Activated CD4-positive, alpha-beta T cell treated with anti-CD3 and anti-CD28 coated beads, Interleukin-2, amount 50 U/mL, for 4 hours (primary cell): ENCODE results near the gene ING1.
A peak's percentile ranks its signal among the peaks of the same experiment; 100 is the strongest.
"Not testable (repeated sequence)": the region's sequence is repeated elsewhere in the genome, so short reads cannot be mapped to it uniquely, and the experiment has no call there.

Experiments used
- DNase-seq, 2 experiments: peaks; one replicate each; pipeline ENCODE4 v3.0.0-alpha.2; 2020

Gene ING1, protein sequence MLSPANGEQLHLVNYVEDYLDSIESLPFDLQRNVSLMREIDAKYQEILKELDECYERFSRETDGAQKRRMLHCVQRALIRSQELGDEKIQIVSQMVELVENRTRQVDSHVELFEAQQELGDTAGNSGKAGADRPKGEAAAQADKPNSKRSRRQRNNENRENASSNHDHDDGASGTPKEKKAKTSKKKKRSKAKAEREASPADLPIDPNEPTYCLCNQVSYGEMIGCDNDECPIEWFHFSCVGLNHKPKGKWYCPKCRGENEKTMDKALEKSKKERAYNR

DNA sequence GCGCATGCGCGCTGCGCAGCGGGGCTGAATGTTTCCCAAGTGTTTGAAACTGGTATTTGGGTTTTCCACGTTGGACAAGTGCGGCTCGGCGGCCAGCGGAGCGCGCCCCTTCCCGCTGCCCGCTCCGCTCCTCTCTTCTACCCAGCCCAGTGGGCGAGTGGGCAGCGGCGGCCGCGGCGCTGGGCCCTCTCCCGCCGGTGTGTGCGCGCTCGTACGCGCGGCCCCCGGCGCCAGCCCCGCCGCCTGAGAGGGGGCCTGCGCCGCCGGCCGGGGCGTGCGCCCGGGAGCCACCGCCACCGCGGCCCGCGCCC is at the start of gene ING1:
TSS of gene ING1 (plus strand) at position 59 of the 311 bp plus-strand sequence. CDS start 450 bp downstream, outside the sequence.
- DNase-seq = no peak

DNA sequence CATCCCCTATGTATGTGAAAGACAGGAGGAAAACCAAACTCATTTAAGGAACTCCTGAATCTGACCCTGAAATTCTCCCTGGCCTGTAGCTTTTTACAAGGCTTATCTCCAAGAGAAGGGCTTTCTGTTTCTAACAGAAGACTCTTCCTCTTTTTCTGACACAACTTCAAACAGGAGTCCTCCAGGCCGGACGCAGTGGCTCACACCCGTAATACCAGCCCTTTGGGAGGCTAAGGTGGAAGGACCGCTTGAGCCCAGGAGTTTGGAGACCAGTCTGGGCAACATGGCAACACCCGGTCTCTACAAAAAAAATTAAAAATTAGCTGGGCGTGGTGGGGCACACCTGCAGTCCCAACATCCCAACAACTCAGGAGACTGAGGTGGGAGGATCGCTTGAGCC is 49.5 kb upstream of the ING1 start:
- no peak for DNase-seq

DNA sequence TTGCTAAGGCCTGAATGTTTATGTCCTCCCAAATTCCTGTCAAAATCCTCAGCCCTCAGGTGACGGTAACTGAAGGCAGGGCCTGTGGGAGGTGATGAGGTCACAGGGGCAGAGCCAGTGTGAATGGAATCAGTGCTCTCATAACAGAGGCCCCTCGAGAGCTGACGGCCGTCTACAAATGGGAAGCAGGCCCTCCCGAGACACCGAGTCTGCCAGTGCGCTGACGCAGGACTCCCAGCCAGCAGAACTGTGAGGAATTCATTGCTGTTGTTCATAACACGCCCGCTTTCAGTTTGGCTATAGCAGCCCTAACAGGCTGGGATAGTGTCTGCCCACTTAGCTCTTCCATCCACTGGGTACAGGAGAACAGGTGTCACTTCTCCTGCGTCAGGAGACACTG is 48.8 kb upstream of the ING1 start:
- no peak for DNase-seq

DNA sequence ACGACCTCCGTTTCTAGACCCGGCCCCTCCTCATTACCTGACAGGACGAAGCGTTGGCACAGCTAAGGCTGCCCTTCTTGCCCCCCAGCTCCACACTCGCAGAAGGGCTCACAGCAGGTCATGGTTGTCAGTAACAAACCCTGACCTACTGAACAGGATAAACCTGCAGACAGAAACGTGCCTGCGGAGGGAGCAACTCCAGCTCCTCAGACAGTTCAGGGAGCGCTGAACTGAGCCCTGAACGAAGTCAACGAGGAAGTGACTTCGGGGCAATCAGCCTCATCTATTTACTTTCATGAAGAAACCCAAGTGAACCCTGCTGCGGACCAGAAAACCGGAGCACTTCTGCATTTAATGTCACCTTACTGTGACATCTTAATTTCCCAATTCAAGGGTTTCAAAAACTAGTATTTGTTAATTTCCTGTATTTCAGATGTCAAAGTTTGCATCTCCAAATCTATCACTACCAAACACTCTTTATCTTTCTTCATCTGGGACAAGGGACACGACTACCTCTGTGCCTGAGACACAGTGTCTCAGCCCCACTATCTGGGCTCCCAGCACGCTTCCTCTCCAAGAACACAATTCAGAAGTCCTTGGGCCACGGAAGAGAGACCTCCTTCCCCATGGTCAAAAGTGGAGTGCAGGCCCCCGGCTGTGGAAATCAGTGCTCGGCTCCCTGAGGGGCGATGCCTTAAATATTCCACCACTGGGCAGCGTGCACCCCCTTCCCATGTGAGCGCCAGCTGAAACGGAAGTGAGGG is 47.8 kb upstream of the ING1 start:
- DNase-seq = no peak

DNA sequence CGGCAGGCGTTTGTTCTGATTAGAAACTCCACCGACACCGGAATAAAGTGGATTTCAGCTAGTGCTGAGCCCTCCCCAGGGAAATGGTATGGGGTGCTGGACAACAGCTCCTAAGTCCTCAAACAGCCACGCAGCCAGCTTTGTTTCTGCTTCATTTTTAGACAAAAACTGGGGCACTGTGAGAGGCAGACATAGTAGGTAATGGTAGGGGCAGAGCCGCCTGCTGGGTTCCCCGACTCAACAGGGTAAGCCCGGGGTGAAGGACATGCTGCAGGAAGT is 47.3 kb upstream of the ING1 start:
- DNase-seq = no peak

DNA sequence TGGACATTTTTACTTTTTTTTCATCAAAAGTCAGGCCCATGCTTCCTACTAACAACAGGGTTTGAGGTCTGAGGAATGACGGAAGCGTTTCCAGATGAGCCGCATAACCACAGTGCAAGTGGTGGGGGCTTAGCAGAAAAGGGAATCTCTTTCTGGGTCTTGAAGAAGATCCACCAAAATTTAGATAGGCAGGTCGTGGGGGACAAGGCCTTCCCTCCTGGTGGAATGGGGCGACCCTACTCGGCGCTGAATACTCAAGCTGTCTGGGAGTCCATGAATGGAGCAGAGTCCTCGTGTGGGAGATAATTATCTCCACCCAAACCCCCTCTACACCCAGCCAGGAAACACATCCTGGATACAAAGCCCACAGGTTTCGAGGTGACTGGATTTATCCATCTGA is 44.5 kb upstream of the ING1 start:
- DNase-seq = no peak

DNA sequence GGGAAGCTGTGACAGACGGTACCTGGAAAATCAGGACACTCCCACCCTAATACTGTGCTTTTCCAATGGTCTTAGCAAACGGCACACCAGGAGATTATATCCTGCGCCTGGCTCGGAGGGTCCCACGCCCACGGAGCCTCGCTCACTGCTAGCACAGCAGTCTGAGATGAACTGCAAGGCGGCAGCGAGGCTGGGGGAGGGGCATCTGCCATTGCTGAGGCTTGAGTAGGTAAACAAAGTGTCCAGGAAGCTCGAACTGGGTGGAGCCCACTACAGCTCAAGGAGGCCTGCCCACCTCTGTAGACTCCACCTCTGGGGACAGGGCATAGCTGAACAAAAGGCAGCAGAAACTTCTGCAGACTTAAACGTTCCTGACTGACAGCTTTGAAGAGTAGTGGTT is 43.7 kb upstream of the ING1 start:
- not testable (repeated sequence) for DNase-seq

DNA sequence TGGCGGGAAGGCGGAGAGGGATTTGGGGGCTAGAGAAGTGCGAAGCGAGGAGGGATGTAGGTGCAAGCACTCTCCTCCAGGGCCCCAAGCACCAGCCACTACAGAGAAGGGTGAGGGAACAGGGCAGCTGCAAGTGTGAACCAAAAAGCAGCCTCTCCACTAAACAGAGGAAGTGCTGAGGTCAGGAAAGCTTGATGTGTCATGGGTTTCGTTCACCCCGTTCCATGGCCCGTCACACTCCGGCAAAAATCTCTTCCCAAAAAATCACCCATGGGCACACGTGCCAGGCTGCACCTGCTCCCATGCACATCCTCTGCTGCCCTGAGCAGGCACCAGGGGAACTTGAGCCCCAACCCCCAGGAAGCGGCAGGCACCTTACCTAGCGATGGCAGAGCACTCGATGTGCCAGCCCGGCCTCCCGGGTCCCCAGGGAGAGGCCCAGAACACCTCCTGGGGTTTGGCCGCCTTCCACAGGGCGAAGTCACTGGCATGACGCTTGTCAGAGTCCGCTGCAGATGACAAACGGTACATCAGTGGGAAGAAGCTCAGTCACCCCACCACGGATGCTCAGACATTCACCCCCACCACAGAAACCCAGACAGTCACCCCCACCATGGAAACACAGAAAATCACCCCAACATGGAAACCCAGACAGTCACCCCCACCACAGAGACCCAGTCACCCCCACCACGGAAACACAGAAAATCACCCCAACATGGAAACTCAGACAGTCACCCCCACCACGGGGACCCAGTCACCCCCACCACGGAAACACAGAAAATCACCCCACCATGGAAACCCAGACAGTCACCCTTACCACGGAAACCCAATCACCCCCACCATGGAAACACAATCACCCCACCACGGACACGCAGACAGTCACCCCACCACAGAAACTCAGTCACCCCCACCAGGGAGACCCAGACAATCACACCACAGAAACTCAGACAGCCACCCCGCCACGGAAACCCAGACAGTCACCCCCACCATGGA is 36.6 kb upstream of the ING1 start:
- peak in 1 of 2 experiments; percentile 9 for DNase-seq

DNA sequence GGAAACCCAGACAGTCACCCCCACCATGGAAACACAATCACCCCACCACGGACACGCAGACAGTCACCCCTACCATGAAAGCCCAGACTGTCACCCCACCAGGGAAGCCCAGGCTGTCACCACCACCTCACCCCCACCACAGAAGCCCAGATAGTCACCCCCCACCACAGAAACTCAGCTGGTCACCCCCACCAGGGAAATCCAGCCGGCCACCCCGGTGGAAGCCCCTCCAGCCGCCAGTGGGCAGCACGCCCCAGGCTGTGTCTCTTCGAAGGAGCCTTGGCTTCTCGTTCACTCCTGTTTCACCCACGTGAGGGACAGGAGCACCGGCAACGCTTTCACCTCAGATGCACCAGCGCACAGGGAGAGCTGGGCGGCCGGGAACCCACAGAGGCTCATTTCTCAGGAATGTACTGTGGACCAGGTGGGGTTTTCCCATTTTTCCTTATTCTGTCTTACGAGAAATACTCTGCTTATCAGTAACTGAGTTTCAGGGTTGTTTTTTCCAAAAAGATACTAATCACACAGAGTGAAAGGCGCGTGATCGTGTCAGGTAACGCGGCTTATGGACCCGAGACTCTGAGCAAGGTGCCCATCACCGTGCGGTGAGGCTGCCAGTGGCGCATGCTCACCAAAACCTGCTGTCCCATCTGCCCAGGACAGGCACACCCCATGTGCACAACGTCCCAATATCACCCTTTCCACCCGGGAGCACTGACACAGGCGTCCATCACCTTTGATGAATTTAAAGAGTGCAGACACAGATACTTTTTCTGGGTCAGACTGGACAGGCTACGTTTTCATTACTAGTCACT is 35.6 kb upstream of the ING1 start:
- no peak for DNase-seq

DNA sequence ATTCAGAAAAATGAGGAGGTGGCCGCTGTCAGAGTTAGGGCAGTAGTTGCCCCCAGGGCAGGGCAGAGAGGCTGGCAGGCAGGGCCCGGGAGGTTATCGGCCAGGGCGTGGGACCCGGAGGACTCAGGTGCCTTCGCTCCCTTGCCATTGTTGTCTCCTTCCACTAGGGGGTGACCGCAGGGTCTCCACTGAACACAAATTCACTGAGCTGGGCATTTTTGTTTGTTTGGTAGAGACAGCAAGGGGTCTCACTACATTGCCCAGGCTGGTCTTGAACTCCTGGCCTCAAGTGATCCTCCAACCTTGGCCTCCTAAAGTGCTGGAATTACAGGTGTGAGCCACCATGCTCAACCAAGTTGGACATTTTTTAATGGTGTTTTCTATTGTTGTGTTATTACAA is 32.6 kb upstream of the ING1 start:
- DNase-seq = no peak

DNA sequence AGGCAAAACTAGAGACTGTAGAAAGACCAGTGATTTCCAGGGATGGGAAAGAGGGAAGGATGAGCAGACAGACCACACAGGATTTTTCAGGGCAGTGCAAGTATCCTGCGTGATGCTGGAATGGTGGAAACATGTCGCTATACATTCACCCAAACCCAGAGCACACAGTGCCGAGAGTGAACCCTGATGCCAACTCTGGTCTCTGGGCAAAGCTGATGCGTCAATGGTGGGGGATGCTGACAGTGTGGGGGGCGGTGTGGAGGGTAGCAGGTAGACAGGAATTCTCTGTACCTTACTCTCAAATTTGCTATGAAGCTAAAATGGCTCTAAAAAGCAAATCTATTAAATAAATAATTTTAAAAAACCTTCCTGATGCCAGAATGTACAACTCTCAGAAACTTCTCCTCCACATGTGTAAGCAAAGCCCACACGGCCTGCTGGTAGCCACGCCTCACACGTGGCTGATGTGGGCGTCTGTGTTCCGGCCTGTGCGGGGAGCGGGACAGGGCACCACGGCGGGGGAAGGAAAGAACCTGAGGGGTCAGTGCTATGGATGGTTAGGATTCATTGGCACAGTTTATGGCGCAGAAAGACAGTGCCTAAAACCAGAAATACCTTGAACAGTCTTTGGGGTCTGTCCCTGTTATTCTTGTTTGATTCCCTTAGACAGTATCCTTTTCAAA is 31.5 kb upstream of the ING1 start:
- no peak for DNase-seq

DNA sequence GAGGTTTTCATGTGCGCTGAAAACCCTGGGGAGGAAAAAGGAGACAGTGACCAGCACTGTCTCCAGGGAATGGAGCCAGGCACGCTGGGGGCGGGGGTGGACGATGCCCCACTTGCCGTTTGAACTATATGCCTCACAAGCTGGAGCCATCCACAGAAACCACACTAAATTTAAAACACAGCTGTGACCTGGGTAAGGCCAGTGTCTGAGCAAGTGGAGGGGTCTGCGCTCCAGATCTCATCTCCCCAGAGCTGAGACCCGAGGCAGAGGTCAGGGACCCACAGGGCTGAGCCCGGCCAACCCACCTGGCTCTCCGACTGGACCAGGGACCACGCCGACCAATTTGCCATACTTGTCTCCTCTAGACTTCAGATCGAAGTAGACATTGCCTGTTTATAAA is 30.8 kb upstream of the ING1 start:
- no peak for DNase-seq

DNA sequence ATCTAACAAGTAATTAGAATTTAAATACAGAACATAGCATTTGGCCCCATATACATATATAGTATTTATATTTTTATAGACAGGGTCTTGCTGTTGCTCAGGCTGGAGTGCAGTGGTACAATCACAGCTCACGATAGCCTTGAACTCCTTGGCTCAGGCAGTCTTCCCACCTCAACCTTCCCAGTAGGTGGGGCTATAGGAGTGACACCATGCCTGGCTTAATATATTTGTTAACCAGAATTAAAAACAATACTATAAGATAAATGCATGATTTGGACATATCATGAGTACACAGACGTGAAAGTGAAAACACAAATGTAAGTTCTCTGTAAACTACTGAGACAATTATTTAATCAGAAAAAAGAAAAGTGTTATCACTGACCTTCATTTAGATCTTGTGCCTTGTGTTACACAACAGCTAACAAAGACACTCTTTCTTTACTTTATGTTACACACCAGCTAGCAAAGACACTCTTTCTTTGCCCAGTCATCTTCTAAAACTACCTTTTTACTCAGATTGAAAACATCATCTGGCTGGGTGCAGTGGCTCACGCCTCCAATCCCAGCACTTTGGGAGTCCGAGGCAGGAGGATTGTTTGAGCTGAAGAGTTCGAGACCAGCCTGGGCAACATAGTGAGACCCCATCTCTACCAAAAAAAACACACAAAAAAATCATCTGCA is 30.2 kb upstream of the ING1 start:
- no peak for DNase-seq

DNA sequence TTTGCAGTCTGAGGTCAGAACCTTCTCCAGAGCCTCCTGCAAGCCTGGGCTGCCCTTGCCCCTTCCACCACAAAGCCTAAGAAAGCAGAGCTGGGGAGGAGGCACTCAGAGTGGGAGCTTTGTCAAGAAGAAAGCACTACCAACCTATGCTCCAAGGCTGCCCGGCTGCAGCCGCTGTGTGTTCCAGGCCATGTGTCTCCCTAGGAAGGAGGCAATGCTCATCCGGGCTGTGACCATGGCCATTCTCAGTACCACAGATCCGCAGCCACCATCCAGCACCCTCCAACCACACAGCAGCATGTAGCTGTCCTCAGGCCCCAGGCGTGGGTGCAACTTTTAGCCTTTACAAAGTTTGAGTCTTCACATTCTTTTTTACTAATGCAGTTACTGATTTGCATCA is 29.6 kb upstream of the ING1 start:
- DNase-seq = no peak

DNA sequence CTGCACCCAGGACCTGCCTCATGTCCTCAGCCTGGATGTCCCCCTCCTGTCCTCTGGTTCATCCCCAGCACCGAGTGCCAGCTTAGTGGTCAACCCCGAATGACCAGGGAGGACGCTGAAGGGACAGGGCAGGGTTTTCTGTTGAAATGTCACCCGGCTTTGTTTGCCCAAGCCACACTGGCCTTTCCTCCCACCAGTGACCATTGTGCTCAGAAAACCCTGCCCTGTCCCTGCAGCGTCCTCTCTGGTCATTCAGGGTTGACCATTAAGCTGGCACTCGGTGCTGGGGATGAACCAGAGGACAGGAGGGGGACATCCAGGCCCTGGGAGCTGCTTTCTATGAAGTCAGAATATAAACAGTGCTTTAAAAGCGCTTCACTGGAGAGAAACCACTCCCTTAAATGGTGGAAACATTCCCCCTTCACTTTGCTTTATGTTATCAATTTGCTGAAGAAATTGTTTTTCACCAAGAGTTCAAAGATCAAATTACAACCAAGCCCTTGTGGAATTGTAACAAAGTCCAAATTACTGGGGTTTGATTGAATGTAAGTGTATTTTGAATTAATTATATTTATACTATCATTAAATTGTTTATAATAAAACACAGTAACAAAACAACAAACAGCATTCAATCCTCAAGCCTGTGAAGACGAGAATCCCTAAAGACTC is 29.0 kb upstream of the ING1 start:
- DNase-seq = no peak

DNA sequence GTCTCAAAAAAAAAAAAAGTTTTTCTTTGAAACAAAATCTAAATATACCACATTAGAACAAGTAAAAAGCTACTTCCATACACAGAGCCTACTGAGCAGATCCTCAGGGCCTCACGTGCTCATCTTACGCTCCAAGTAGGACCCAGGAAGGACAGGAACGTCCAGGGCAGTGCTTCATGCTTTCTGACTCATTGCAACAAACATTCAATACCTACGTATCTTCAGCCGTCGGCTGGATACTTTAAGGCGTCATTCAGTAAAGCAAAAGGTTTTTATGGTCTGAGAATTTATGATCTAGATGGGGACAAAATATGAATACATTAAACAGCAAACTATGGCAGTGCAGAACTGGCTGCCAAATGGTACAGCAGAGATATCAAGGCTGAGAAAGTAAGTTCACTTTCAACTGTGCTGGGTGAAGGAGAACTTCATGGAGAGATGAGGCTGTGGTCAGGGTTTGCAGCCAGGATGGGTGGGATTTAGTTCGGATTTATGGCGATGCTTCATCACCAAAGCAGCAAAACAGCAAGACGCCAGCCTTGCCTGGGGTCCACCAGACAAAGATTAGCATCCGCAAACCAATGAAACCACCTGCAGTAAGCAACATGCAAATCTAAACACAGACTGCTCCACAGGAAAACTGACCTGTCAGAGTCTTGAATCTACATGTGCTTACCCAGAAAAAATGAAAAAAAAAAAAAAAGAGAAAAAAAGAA is 28.0 kb upstream of the ING1 start:
- DNase-seq = no peak

DNA sequence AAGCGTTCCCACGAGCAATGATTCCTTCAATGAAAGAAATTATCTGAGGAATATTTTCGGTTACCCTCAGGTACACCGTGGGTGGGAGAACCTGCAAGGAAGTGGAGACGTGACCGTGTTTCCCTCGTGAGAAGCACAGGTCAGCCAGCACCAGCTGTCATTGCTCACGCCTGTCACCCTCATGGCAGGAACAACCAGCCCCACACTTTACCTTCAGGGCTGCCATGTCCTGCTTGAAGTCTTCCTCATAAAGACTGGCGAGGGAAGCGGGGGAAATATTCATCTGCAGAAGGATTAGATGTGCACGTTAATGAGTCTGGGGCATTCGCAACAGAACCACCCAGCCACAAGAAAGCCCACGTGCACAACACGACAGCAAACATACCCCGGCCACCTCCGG is 25.8 kb upstream of the ING1 start:
- no peak for DNase-seq

DNA sequence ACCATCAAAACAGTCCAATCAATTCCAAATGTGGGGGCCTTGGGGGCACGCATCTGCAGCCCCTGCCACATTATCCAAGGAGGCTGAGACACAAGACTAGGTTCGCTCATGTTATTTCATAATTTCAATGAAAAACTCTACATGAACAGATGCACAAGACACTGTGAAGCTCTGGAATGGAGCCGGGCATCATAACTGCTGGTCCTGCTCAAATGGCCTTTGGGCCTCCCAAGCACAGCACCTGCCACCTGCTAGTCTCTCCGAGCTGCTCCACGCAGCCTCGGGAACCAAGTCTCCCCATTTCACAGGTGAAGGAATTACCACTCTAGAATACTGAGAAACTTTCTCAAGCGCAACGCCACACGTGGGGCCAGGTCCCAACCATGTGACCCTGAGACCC is 24.5 kb upstream of the ING1 start:
- DNase-seq = no peak

DNA sequence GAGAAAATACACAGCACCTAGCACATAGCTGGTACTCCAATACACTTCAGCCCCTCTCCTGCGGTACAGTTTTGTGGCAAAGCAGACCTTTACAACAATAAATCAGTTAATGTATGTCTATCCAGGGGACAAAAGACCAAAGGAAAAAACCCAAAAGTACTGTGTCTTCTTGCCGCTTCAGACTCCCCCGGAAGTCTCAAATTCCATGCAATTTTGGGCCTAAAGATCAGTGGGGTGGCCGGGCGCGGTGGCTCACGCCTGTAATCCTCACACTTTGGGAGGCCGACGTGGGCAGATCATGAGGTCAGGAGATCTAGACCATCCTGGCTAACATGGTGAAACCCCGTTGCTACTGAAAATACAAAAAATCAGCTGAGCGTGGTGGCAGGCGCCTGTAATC is 23.8 kb upstream of the ING1 start:
- no peak for DNase-seq

DNA sequence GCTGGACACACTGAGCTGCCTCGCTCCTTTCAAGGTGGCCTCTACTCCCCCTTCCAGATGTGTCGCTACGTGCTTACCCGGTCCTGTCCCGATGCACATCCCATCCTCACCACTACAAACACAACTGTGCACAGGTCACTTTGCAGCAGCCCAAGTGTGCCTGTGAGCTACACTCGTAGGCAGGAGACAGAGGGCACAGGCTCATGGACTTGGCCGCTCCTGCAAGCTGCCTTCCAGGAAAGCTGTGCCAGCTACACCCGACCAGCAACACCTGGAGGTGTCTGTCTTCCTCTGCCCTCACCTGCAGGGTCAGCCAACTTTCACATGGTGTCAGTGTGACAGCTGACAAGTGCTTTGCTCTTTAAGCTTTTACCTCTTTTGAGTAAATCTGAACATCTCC is 23.0 kb upstream of the ING1 start:
- no peak for DNase-seq

DNA sequence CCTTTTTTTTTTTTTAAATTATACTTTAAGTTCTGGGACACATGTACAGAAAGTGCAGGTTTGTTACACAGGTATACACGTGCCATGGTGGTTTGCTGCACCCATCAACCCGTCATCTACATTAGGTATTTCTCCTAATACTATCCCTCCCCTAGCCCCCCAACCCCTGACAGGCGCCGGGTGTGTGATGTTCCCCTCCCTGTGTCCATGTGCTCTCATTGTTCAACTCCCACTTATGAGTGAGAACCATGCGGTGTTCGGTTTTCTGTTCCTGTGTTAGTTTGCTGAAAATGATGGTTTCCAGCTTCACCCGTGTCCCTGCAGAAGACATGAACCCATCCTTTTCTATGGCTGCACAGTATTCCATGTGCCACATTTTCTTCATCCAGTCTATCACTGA is 17.7 kb upstream of the ING1 start:
- DNase-seq = not testable (repeated sequence)
